WTC11 (cell line): Measurements from ENCODE around the gene GSTA4.

Experiments used
- ATF2 ChIP-seq: sonication (generic); formaldehyde crosslinking; IDR thresholded peaks from 2 replicates; pipeline ENCODE4 v1.8.1; 2022; ENCODE audit warnings: low read depth, missing genetic modification reagents, borderline replicate concordance
- CBFB ChIP-seq: sonication (generic); formaldehyde crosslinking; IDR thresholded peaks from 2 replicates; pipeline ENCODE4 v1.8.1; 2022; ENCODE audit warnings: mild to moderate bottlenecking, low read depth, missing genetic modification reagents
- CTCF ChIP-seq: fragments of 200-600 bp; IDR thresholded peaks from 2 replicates; pipeline ENCODE4 v1.8.0; 2022; ENCODE audit warnings: antibody characterized with exemption
- ESRRA ChIP-seq: sonication (generic); formaldehyde crosslinking; IDR thresholded peaks from 2 replicates; pipeline ENCODE4 v1.8.1; 2022; ENCODE audit warnings: mild to moderate bottlenecking, missing genetic modification reagents, borderline replicate concordance
- FOXJ3 ChIP-seq: sonication (generic); formaldehyde crosslinking; IDR thresholded peaks from 2 replicates; pipeline ENCODE4 v1.9.0; 2021; ENCODE audit warnings: missing genetic modification reagents, mild to moderate bottlenecking, borderline replicate concordance
- IRF2 ChIP-seq: sonication (generic); formaldehyde crosslinking; IDR thresholded peaks from 2 replicates; pipeline ENCODE4 v1.8.0; 2022; ENCODE audit warnings: low read depth, missing genetic modification reagents, borderline replicate concordance
- JUN ChIP-seq: sonication (generic); formaldehyde crosslinking; IDR thresholded peaks from 2 replicates; pipeline ENCODE4 v1.8.0; 2023; ENCODE audit warnings: mild to moderate bottlenecking, missing genetic modification reagents
- RELA ChIP-seq: sonication (generic); formaldehyde crosslinking; IDR thresholded peaks from 2 replicates; pipeline ENCODE4 v1.8.1; 2022; ENCODE audit warnings: missing genetic modification reagents, mild to moderate bottlenecking, borderline replicate concordance
- TF ChIP-seq, protein P1 (sequence below): sonication (generic); formaldehyde crosslinking; conservative IDR thresholded peaks from 2 replicates; pipeline ENCODE4 v1.8.1; 2022; ENCODE audit warnings: mild to moderate bottlenecking, missing genetic modification reagents

DNA sequence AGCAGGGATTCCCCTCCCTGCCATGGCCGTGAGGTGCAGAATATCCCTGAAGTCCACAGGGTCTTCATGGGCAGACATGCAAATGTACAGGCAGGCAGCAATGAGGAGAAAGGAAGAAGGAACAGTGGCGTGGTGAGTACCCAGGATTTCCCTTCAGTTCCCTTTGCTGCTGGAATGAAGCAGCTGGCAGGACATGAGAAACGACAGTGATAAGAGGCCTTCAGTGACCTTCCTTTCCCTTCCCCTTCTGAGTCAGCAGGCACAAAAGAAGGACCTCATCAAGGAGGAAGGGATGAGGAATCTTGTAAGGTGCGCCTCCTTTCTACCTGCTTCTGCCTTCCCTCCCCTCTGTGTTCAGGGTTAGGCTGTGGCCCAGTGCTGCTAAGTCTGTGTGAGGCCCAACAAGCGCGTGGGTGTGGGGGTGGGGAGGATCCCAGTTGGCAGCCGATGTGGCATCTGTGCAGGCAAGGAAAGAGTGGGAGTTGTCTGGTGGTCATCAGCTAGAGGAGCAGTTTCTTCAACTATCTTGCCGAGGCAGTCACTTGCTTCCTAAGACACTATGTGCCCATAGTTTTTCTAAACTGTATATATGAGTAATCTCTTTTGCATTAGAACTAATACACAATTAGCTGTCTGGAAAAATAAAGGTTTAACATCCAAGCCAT, 40.6 kb upstream of the GSTA4 start:
- TF ChIP-seq CTCF (no peak), CBFB (no peak), ESRRA (CRISPR knock-in tag) (no peak), JUN (CRISPR knock-in tag) (no peak), FOXJ3 (CRISPR knock-in tag) (no peak), RELA (CRISPR knock-in tag) (no peak), IRF2 (CRISPR knock-in tag) (no peak), ATF2 (CRISPR knock-in tag) (no peak)
- TF ChIP-seq, protein P1, sequence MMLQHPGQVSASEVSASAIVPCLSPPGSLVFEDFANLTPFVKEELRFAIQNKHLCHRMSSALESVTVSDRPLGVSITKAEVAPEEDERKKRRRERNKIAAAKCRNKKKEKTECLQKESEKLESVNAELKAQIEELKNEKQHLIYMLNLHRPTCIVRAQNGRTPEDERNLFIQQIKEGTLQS (CRISPR knock-in tag) = no peak
